ENCODE data around the gene SETD6. TPM values are rescaled to one million over a fixed set of nuclear protein-coding genes. Genes with fewer than 3 reads are reported as not detected.

The SETD6 gene
- total and polyA plus RNA-seq, 4 donors: 10.6 to 21.5 (median 15.6) TPM

DNA sequence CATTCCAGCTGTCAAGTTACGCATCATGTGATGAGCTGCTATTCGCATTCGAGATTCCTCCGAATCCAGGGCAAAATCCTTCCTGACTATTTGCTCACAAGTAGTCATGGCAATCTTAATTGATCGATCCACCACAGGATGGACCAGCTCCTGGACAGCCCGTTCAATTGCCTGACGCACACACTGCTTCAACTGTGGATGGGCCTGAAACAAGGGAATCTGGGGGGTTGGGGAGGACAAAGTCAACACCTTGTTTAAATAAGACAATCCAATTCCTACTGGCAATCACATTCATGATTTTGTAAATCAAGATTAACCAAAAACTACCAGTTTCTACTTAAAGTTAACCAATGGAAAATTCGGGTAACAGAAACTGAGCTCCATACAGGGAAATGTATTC, 28.4 kb downstream of the SETD6 start:
- H3K27ac ChIP-seq (ENCODE audit: low read depth in 1 of 2, low read length in 1 of 2): no peak overlapping the region
- no peak for DNase-seq
- TF ChIP-seq, protein P1, sequence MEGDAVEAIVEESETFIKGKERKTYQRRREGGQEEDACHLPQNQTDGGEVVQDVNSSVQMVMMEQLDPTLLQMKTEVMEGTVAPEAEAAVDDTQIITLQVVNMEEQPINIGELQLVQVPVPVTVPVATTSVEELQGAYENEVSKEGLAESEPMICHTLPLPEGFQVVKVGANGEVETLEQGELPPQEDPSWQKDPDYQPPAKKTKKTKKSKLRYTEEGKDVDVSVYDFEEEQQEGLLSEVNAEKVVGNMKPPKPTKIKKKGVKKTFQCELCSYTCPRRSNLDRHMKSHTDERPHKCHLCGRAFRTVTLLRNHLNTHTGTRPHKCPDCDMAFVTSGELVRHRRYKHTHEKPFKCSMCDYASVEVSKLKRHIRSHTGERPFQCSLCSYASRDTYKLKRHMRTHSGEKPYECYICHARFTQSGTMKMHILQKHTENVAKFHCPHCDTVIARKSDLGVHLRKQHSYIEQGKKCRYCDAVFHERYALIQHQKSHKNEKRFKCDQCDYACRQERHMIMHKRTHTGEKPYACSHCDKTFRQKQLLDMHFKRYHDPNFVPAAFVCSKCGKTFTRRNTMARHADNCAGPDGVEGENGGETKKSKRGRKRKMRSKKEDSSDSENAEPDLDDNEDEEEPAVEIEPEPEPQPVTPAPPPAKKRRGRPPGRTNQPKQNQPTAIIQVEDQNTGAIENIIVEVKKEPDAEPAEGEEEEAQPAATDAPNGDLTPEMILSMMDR (IDR thresholded peaks at IDR 0.05; ENCODE audit: control extremely low read depth, extremely low read depth): no peak
- H3K9ac ChIP-seq (ENCODE audit: insufficient read depth in 1 of 2, low read length in 2 of 2): no peak overlapping the region
- no peak for ATAC-seq (ENCODE audit: insufficient read depth, low FRiP score)
- no peak overlapping the region for H3K4me3 ChIP-seq
- peaks cover 34 to 69% (median 57%) of the 10 kb centered on the region in 4 donors for H3K36me3 ChIP-seq (ENCODE audit: control insufficient read depth in 4 of 4, insufficient read depth in 4 of 4, low read length in 4 of 4)
- WGBS, 2 donors: 93 to 95% methylated on average over 8 of the region's 8 CpGs
- H3K9me3 ChIP-seq (ENCODE audit: control insufficient read depth in 4 of 4, insufficient read depth in 3 of 4, low read length in 3 of 4): no peaks in the 10 kb centered on the region
- peaks cover 0 to 5% (median 0%) of the 10 kb centered on the region in 5 donors for H3K4me1 ChIP-seq (ENCODE audit: control insufficient read depth in 5 of 5, insufficient read depth in 5 of 5, low read length in 5 of 5)
- H3K27me3 ChIP-seq (ENCODE audit: control insufficient read depth in 3 of 3, insufficient read depth in 3 of 3, low read length in 2 of 3): no peaks in the 10 kb centered on the region

DNA sequence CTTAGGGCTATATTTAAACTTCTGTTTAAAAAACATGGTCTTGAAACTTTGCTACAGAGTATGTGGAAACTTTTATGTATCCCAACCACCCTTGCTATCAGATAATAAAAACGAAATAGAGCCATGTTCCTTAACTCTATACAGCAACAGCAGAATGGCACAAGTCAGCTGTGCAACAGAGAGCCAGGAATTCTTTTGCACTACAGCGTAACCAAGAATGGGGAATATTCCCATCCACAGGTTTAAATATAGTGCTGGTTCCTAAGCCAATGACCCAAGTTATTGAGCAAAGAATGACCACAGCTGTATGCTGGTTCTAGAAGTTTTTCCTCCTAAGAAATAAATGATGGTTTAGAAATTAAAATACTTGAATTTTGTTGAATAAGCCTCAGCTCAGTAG, 33.1 kb downstream of the SETD6 start:
- no peak overlapping the region for H3K9ac ChIP-seq (ENCODE audit: insufficient read depth in 1 of 2, low read length in 2 of 2)
- DNase-seq (no peak), ATAC-seq (ENCODE audit: insufficient read depth, low FRiP score) (no peak)
- TF ChIP-seq, protein P1 (IDR thresholded peaks at IDR 0.05; ENCODE audit: control extremely low read depth, extremely low read depth): no peak
- peaks cover 0 to 5% (median 0%) of the 10 kb centered on the region in 5 donors for H3K4me1 ChIP-seq (ENCODE audit: control insufficient read depth in 5 of 5, insufficient read depth in 5 of 5, low read length in 5 of 5)
- 73 to 85% methylated on average over 2 of the region's 2 CpGs for WGBS, 2 donors
- no peak overlapping the region for H3K4me3 ChIP-seq
- H3K27ac ChIP-seq (ENCODE audit: low read depth in 1 of 2, low read length in 1 of 2): no peak overlapping the region
- no peaks in the 10 kb centered on the region for H3K9me3 ChIP-seq (ENCODE audit: control insufficient read depth in 4 of 4, insufficient read depth in 3 of 4, low read length in 3 of 4)
- no peaks in the 10 kb centered on the region for H3K27me3 ChIP-seq (ENCODE audit: control insufficient read depth in 3 of 3, insufficient read depth in 3 of 3, low read length in 2 of 3)
- peaks cover 22 to 63% (median 43%) of the 10 kb centered on the region in 4 donors for H3K36me3 ChIP-seq (ENCODE audit: control insufficient read depth in 4 of 4, insufficient read depth in 4 of 4, low read length in 4 of 4)

DNA sequence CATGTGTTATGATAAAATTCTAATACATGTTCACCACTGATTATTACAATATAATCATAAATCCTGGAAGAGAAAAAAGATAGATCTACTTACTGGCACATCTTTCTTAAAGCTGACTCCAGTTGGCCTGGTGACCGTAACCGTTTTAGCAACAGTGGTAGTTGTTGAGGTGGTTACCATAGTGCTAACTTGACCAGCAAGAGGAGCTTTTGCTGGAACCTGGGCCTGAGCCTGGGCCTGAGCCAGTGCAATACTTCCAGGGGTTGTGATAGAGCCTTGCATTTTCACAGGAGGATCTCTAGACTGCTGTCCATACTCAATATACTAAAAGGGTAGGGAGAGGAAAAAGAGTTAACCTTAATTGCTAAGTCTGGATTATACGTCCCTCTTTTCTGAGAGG, 36.2 kb downstream of the SETD6 start:
- peak in 1 of 3 donors; percentile 2 for DNase-seq
- H3K27ac ChIP-seq (ENCODE audit: low read depth in 1 of 2, low read length in 1 of 2): no peak overlapping the region
- H3K4me1 ChIP-seq (ENCODE audit: control insufficient read depth in 5 of 5, insufficient read depth in 5 of 5, low read length in 5 of 5): peaks cover 0 to 5% (median 0%) of the 10 kb centered on the region in 5 donors
- TF ChIP-seq, protein P1 (IDR thresholded peaks at IDR 0.05; ENCODE audit: control extremely low read depth, extremely low read depth): no peak
- no peak overlapping the region for H3K4me3 ChIP-seq
- no peaks in the 10 kb centered on the region for H3K27me3 ChIP-seq (ENCODE audit: control insufficient read depth in 3 of 3, insufficient read depth in 3 of 3, low read length in 2 of 3)
- no peak overlapping the region for H3K9ac ChIP-seq (ENCODE audit: insufficient read depth in 1 of 2, low read length in 2 of 2)
- no peaks in the 10 kb centered on the region for H3K9me3 ChIP-seq (ENCODE audit: control insufficient read depth in 4 of 4, insufficient read depth in 3 of 4, low read length in 3 of 4)
- WGBS, 2 donors: 79 to 87% methylated on average over 3 of the region's 3 CpGs
- no peak for ATAC-seq (ENCODE audit: insufficient read depth, low FRiP score)
- H3K36me3 ChIP-seq (ENCODE audit: control insufficient read depth in 4 of 4, insufficient read depth in 4 of 4, low read length in 4 of 4): peaks cover 19 to 62% (median 34%) of the 10 kb centered on the region in 4 donors

DNA sequence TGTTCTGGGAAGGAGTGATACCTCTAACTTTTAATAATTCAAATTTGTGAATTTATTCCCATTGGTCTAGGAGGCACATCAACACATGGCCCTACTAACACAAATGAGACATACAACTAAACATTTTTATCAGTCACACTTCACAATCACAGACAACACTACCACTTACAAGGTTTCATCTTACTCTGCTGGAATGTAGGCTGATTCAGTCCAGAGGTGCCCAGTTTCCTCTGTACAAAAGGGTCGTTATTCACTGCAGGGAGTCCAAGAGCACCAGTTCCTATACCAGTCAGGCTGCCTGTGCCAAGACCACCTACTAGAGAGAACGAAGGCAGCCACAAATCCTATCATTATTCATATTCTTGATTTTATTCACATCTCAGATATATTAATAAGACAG, 41.4 kb downstream of the SETD6 start:
- ATAC-seq (ENCODE audit: insufficient read depth, low FRiP score) (no peak), DNase-seq (no peak)
- TF ChIP-seq, protein P1 (IDR thresholded peaks at IDR 0.05; ENCODE audit: control extremely low read depth, extremely low read depth): no peak
- peaks cover 0 to 3% (median 0%) of the 10 kb centered on the region in 5 donors for H3K4me1 ChIP-seq (ENCODE audit: control insufficient read depth in 5 of 5, insufficient read depth in 5 of 5, low read length in 5 of 5)
- H3K9me3 ChIP-seq (ENCODE audit: control insufficient read depth in 4 of 4, insufficient read depth in 3 of 4, low read length in 3 of 4): no peaks in the 10 kb centered on the region
- no peaks in the 10 kb centered on the region for H3K27me3 ChIP-seq (ENCODE audit: control insufficient read depth in 3 of 3, insufficient read depth in 3 of 3, low read length in 2 of 3)
- H3K4me3 ChIP-seq: no peak overlapping the region
- peaks cover 22 to 66% (median 25%) of the 10 kb centered on the region in 4 donors for H3K36me3 ChIP-seq (ENCODE audit: control insufficient read depth in 4 of 4, insufficient read depth in 4 of 4, low read length in 4 of 4)
- no peak overlapping the region for H3K9ac ChIP-seq (ENCODE audit: insufficient read depth in 1 of 2, low read length in 2 of 2)
- H3K27ac ChIP-seq (ENCODE audit: low read depth in 1 of 2, low read length in 1 of 2): no peak overlapping the region
- WGBS, 2 donors: 86 to 93% methylated on average over 2 of the region's 2 CpGs

Data from lung (tissue), 12 donors.